ENCODE results near the gene ENOX1.

ENOX1 gene

GRCh38 chr13:43744261-43745031 lies 42.3 kb downstream of the ENOX1 start:
- H3K4me3 Mint-ChIP-seq: no peak overlapping the region
- H3K4me1 Mint-ChIP-seq: no peaks in the 10 kb centered on the region

GRCh38 chr13:43742911-43743310 lies 43.9 kb downstream of the ENOX1 start:
- Mint-ChIP-seq H3K27me3 (no peaks in the 10 kb centered on the region), H3K36me3 (no peaks in the 10 kb centered on the region), H3K9me3 (no peaks in the 10 kb centered on the region), H3K4me3 (no peak overlapping the region), H3K4me1 (no peaks in the 10 kb centered on the region), H3K27ac (no peak overlapping the region)
- no peak for DNase-seq
- CTCF ChIA-PET: no interaction called here

More at GRCh38 chr13:43744261-43745031, 42.3 kb downstream of the ENOX1 start:
- Mint-ChIP-seq H3K27ac (no peak overlapping the region), H3K27me3 (no peaks in the 10 kb centered on the region), H3K9me3 (no peaks in the 10 kb centered on the region), H3K36me3 (no peaks in the 10 kb centered on the region)
- DNase-seq: no peak
- CTCF ChIA-PET: interaction anchor here (0.7 kb wide), 1 partner anchor 125 kb away, joined by 3 read pairs; no protein-coding TSS in a partner anchor

- Mint-ChIP-seq H3K36me3 (no peaks in the 10 kb centered on the region), H3K4me1 (no peaks in the 10 kb centered on the region)
- CTCF ChIA-PET: no interaction called here
Measured at GRCh38 chr13:43737392-43737923, 49.3 kb downstream of the ENOX1 start.

GRCh38 chr13:43732726-43733125 lies 54.0 kb downstream of the ENOX1 start:
- CTCF ChIA-PET: no interaction called here
- no peaks in the 10 kb centered on the region for H3K9me3 Mint-ChIP-seq

More at GRCh38 chr13:43737392-43737923, 49.3 kb downstream of the ENOX1 start:
- no peaks in the 10 kb centered on the region for H3K9me3 Mint-ChIP-seq
- H3K27me3 Mint-ChIP-seq: peaks cover 3% of the 10 kb centered on the region
- DNase-seq: no peak
- H3K27ac Mint-ChIP-seq: no peak overlapping the region
- H3K4me3 Mint-ChIP-seq: no peak overlapping the region

GRCh38 chr13:43731296-43731695 lies 55.5 kb downstream of the ENOX1 start:
- H3K4me3 Mint-ChIP-seq: no peak overlapping the region
- CTCF ChIA-PET: no interaction called here

More at GRCh38 chr13:43732726-43733125, 54.0 kb downstream of the ENOX1 start:
- H3K4me3 Mint-ChIP-seq: no peak overlapping the region
- DNase-seq: no peak
- H3K4me1 Mint-ChIP-seq: no peaks in the 10 kb centered on the region
- peaks cover 7% of the 10 kb centered on the region for H3K27me3 Mint-ChIP-seq
- H3K36me3 Mint-ChIP-seq: no peaks in the 10 kb centered on the region
- no peak overlapping the region for H3K27ac Mint-ChIP-seq

GRCh38 chr13:43730642-43731041 lies 56.1 kb downstream of the ENOX1 start:
- CTCF ChIA-PET: no interaction called here
- H3K36me3 Mint-ChIP-seq: no peaks in the 10 kb centered on the region
- H3K27me3 Mint-ChIP-seq: peaks cover 14% of the 10 kb centered on the region
- no peak for DNase-seq
- H3K9me3 Mint-ChIP-seq: no peaks in the 10 kb centered on the region
- H3K4me3 Mint-ChIP-seq: no peak overlapping the region
- H3K27ac Mint-ChIP-seq: no peak overlapping the region
- H3K4me1 Mint-ChIP-seq: no peaks in the 10 kb centered on the region

More at GRCh38 chr13:43731296-43731695, 55.5 kb downstream of the ENOX1 start:
- no peak for DNase-seq
- Mint-ChIP-seq H3K27ac (no peak overlapping the region), H3K27me3 (peaks cover 14% of the 10 kb centered on the region), H3K9me3 (no peaks in the 10 kb centered on the region), H3K4me1 (no peaks in the 10 kb centered on the region), H3K36me3 (no peaks in the 10 kb centered on the region)

- H3K27ac Mint-ChIP-seq: no peak overlapping the region
- CTCF ChIA-PET: no interaction called here
- no peaks in the 10 kb centered on the region for H3K9me3 Mint-ChIP-seq
- H3K27me3 Mint-ChIP-seq: peaks cover 13% of the 10 kb centered on the region
- no peak overlapping the region for H3K4me3 Mint-ChIP-seq
- H3K36me3 Mint-ChIP-seq: no peaks in the 10 kb centered on the region
- DNase-seq: no peak
- H3K4me1 Mint-ChIP-seq: no peaks in the 10 kb centered on the region
Measured at GRCh38 chr13:43728421-43728820, 58.4 kb downstream of the ENOX1 start.

GRCh38 chr13:43727856-43728255 lies 58.9 kb downstream of the ENOX1 start:
- no peak overlapping the region for H3K27ac Mint-ChIP-seq
- no peaks in the 10 kb centered on the region for H3K4me1 Mint-ChIP-seq
- H3K27me3 Mint-ChIP-seq: peaks cover 13% of the 10 kb centered on the region
- H3K4me3 Mint-ChIP-seq: no peak overlapping the region
- DNase-seq: no peak
- CTCF ChIA-PET: no interaction called here
- no peaks in the 10 kb centered on the region for H3K36me3 Mint-ChIP-seq
- H3K9me3 Mint-ChIP-seq: no peaks in the 10 kb centered on the region

GRCh38 chr13:43725460-43725859 lies 61.3 kb downstream of the ENOX1 start:
- DNase-seq: no peak
- CTCF ChIA-PET: interaction anchor here (0.6 kb wide), 1 partner anchor 146 kb away, joined by 4 read pairs; no protein-coding TSS in a partner anchor
- H3K4me1 Mint-ChIP-seq: no peaks in the 10 kb centered on the region
- H3K9me3 Mint-ChIP-seq: no peaks in the 10 kb centered on the region
- H3K27me3 Mint-ChIP-seq: peaks cover 9% of the 10 kb centered on the region
- H3K27ac Mint-ChIP-seq: no peak overlapping the region
- no peaks in the 10 kb centered on the region for H3K36me3 Mint-ChIP-seq
- H3K4me3 Mint-ChIP-seq: no peak overlapping the region

- Mint-ChIP-seq H3K4me3 (no peak overlapping the region), H3K36me3 (no peaks in the 10 kb centered on the region), H3K4me1 (no peaks in the 10 kb centered on the region), H3K27ac (no peak overlapping the region), H3K27me3 (peaks cover 7% of the 10 kb centered on the region), H3K9me3 (no peaks in the 10 kb centered on the region)
- CTCF ChIA-PET: no interaction called here
- DNase-seq: no peak
Measured at GRCh38 chr13:43720780-43721397, 65.9 kb downstream of the ENOX1 start.

- Mint-ChIP-seq H3K27me3 (peaks cover 3% of the 10 kb centered on the region), H3K27ac (no peak overlapping the region), H3K9me3 (no peaks in the 10 kb centered on the region), H3K4me3 (no peak overlapping the region), H3K4me1 (no peaks in the 10 kb centered on the region), H3K36me3 (no peaks in the 10 kb centered on the region)
- no peak for DNase-seq
- CTCF ChIA-PET: no interaction called here
Measured at GRCh38 chr13:43698758-43699157, 88.0 kb downstream of the ENOX1 start.

GRCh38 chr13:43698009-43698408 lies 88.8 kb downstream of the ENOX1 start:
- DNase-seq: no peak
- peaks cover 3% of the 10 kb centered on the region for H3K27me3 Mint-ChIP-seq
- CTCF ChIA-PET: no interaction called here
- H3K36me3 Mint-ChIP-seq: no peaks in the 10 kb centered on the region
- H3K9me3 Mint-ChIP-seq: no peaks in the 10 kb centered on the region
- H3K27ac Mint-ChIP-seq: no peak overlapping the region
- no peaks in the 10 kb centered on the region for H3K4me1 Mint-ChIP-seq
- no peak overlapping the region for H3K4me3 Mint-ChIP-seq

GRCh38 chr13:43697323-43697722 lies 89.4 kb downstream of the ENOX1 start:
- CTCF ChIA-PET: no interaction called here
- Mint-ChIP-seq H3K27ac (no peak overlapping the region), H3K27me3 (peaks cover 3% of the 10 kb centered on the region), H3K4me1 (no peaks in the 10 kb centered on the region), H3K9me3 (no peaks in the 10 kb centered on the region), H3K36me3 (no peaks in the 10 kb centered on the region), H3K4me3 (no peak overlapping the region)
- no peak for DNase-seq

- H3K4me3 Mint-ChIP-seq: no peak overlapping the region
- no peak overlapping the region for H3K27ac Mint-ChIP-seq
Measured at GRCh38 chr13:43694146-43694664, 92.6 kb downstream of the ENOX1 start.

GRCh38 chr13:43693639-43694038 lies 93.1 kb downstream of the ENOX1 start:
- Mint-ChIP-seq H3K4me3 (no peak overlapping the region), H3K36me3 (no peaks in the 10 kb centered on the region), H3K27me3 (peaks cover 6% of the 10 kb centered on the region), H3K4me1 (no peaks in the 10 kb centered on the region), H3K27ac (no peak overlapping the region), H3K9me3 (no peaks in the 10 kb centered on the region)
- CTCF ChIA-PET: no interaction called here
- no peak for DNase-seq

More at GRCh38 chr13:43694146-43694664, 92.6 kb downstream of the ENOX1 start:
- DNase-seq: no peak
- H3K36me3 Mint-ChIP-seq: no peaks in the 10 kb centered on the region
- peaks cover 6% of the 10 kb centered on the region for H3K27me3 Mint-ChIP-seq
- H3K9me3 Mint-ChIP-seq: no peaks in the 10 kb centered on the region
- no peaks in the 10 kb centered on the region for H3K4me1 Mint-ChIP-seq
- CTCF ChIA-PET: no interaction called here

Measured in activated naive CD4-positive, alpha-beta T cell treated with anti-CD3 and anti-CD28 coated beads, Interleukin-2, amount 10 ng/mL, durations not matched to agents 7 days and 5 days (primary cell).